ENCODE data around the gene CRYBG1.
"Not testable (repeated sequence)": the region's sequence is repeated elsewhere in the genome, so short reads cannot be mapped to it uniquely, and the experiment has no call there.

The CRYBG1 gene

DNA sequence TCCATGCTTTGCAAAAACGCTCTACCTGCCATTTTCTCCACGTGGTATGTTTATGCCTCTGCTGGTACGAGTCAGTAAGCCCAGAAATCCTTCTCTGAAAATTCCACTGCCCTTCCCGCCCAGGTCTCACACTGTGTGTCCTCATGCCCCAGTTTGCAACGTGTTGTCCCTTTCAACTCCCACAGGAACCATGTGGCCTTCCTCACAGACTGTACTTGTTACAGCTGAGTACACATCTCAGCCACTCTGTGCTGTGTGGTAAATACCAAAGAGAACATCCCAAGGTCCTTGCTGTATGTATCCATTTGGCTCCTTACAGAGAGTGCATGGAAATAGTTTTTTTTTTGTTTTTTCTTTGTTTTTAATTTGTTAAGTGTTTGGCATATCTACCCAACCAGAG, 211.9 kb downstream of the CRYBG1 start:
- DNase-seq (ENCODE audit: insufficient read length, low spot score) (no peak), FAIRE-seq (no peak)
- TF ChIP-seq PAX5 (IDR thresholded peaks at IDR 0.05; ENCODE audit: insufficient read depth, low read length, severe bottlenecking) (no peak), POLR2AphosphoS5 (IDR thresholded peaks at IDR 0.05; ENCODE audit: low read depth, low read length) (no peak), POLR2A (IDR thresholded peaks at IDR 0.05; ENCODE audit: low read depth, low read length) (no peak), POU2F2 (IDR thresholded peaks at IDR 0.05; ENCODE audit: low read depth, low read length) (no peak), SPI1 (IDR thresholded peaks at IDR 0.05; ENCODE audit: low read depth, low read length) (no peak), TAF1 (IDR thresholded peaks at IDR 0.05; ENCODE audit: low read depth, low read length) (no peak)

DNA sequence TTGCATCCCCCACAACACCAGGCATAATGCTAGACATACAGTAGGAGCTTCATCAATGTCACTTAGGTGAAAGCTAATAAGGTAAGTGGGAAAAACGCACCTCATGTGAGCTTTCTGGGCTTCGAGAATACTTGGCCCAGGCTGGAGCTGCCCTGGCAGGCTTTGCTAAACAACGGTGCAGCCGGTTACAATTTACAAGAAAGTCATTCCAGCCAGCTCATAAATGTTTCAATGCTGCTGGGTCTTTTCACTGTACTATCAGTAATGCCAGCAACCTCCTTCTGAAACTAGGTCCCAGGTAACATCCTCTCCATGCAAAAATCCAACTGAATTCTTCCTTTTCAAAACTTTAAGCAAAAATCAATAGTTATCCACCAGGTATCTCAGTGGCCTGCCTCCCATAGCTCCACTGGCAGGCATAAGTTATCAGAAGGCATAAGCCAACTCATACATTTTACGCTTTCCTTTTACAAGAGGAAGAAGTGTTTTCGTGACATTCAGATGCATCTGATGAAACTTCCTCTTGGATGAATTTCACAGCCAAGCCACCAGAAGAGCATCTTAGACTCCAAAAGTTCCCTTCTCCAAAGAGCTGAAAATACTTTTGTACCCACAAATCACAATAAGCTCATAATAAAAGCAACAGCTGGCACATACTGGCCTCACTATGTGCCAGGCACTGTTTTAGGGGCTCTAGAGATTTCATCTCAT, 212.5 kb downstream of the CRYBG1 start:
- TF ChIP-seq TAF1 (IDR thresholded peaks at IDR 0.05; ENCODE audit: low read depth, low read length) (no peak), POU2F2 (IDR thresholded peaks at IDR 0.05; ENCODE audit: low read depth, low read length) (no peak), POLR2A (IDR thresholded peaks at IDR 0.05; ENCODE audit: low read depth, low read length) (no peak), SPI1 (IDR thresholded peaks at IDR 0.05; ENCODE audit: low read depth, low read length) (no peak), PAX5 (IDR thresholded peaks at IDR 0.05; ENCODE audit: insufficient read depth, low read length, severe bottlenecking) (no peak), POLR2AphosphoS5 (IDR thresholded peaks at IDR 0.05; ENCODE audit: low read depth, low read length) (no peak)
- FAIRE-seq (no peak), DNase-seq (ENCODE audit: insufficient read length, low spot score) (no peak)

DNA sequence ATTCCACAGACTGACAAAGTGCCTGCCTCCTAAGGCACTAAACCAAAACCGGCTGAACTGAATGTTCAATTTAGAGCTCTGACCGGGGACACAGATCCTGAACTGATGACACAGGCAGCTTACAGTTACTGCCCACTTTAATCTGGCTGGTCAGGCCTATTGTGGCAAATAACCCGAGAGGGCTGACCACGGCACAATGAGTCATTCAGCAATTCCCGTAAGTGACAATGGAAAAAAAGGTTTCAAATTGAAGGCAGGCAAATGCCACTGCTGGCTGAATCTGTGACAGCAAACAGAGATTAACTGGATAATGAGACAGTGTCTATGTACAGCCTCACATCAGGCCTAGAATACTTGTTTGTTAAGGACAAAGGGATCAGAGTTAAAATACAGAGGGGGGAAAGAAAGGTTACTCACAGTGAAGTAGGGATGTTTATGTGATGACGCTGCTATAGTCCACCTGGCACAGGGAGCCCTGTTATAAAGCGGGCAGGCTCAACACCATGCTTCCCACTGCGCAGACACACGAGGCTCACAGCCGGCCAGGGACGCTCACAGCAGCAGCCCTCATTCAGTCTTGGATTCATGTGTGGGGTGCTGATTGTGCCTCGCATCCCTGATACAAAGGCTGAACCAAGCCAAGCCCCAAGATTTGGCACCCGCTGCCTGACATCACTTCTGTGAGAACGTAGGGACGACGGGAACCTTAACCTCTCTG, 214.4 kb downstream of the CRYBG1 start:
- TF ChIP-seq POU2F2 (IDR thresholded peaks at IDR 0.05; ENCODE audit: low read depth, low read length) (no peak), SPI1 (IDR thresholded peaks at IDR 0.05; ENCODE audit: low read depth, low read length) (no peak), POLR2AphosphoS5 (IDR thresholded peaks at IDR 0.05; ENCODE audit: low read depth, low read length) (no peak), POLR2A (IDR thresholded peaks at IDR 0.05; ENCODE audit: low read depth, low read length) (no peak), TAF1 (IDR thresholded peaks at IDR 0.05; ENCODE audit: low read depth, low read length) (no peak), PAX5 (IDR thresholded peaks at IDR 0.05; ENCODE audit: insufficient read depth, low read length, severe bottlenecking) (no peak)
- no peak for DNase-seq (ENCODE audit: insufficient read length, low spot score)
- FAIRE-seq, result no peak

DNA sequence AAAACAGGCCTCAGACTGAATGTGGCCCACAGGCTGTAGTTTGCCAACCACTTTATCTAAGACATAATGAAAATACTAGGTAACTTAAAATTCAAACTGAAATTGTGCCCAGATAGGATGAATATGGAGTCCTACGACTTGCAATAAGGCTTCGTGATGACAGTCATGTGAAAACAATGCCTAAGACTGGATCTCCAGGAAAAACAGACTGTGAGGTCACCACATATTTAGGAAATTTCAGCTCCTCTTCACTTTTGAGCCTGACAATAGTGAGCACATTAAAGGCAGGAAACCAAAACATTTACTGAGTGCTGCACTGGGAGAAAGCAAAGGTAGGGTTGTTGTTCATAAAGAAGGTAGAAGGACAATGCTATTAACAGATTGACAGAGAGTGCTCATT, 218.8 kb downstream of the CRYBG1 start:
- TF ChIP-seq POU2F2 (IDR thresholded peaks at IDR 0.05; ENCODE audit: low read depth, low read length), result no peak
- TF ChIP-seq POLR2AphosphoS5 (IDR thresholded peaks at IDR 0.05; ENCODE audit: low read depth, low read length), result no peak
- TF ChIP-seq TAF1 (IDR thresholded peaks at IDR 0.05; ENCODE audit: low read depth, low read length), result no peak
- no peak for TF ChIP-seq PAX5 (IDR thresholded peaks at IDR 0.05; ENCODE audit: insufficient read depth, low read length, severe bottlenecking)

DNA sequence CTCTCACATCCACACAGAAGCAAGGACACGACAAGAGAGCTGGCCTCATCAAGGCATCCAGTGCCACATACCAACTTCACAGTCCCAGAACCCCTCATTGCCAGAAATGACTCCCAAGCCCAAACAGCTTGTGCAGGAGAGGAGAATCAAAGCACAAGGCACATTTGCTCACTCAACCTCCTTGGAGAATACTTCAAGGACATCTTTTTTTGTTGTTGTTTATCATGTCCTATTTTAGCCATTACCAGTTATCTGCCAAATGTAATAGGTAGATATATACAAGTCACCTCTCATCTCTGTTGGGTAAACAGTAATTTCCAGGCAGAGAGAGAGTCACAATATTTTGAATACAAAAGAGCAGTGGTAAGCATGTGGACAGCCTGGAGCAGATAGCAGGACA, 221.0 kb downstream of the CRYBG1 start:
- no peak for TF ChIP-seq POLR2AphosphoS5 (IDR thresholded peaks at IDR 0.05; ENCODE audit: low read depth, low read length)
- no peak for TF ChIP-seq POU2F2 (IDR thresholded peaks at IDR 0.05; ENCODE audit: low read depth, low read length)
- TF ChIP-seq POLR2A (IDR thresholded peaks at IDR 0.05; ENCODE audit: low read depth, low read length), result no peak
- TF ChIP-seq TAF1 (IDR thresholded peaks at IDR 0.05; ENCODE audit: low read depth, low read length), result no peak
- TF ChIP-seq PAX5 (IDR thresholded peaks at IDR 0.05; ENCODE audit: insufficient read depth, low read length, severe bottlenecking), result no peak
- TF ChIP-seq SPI1 (IDR thresholded peaks at IDR 0.05; ENCODE audit: low read depth, low read length), result no peak
- FAIRE-seq (no peak), DNase-seq (ENCODE audit: insufficient read length, low spot score) (no peak)

More for the DNA sequence above, 218.8 kb downstream of the CRYBG1 start:
- DNase-seq (ENCODE audit: insufficient read length, low spot score) (no peak), FAIRE-seq (no peak)

DNA sequence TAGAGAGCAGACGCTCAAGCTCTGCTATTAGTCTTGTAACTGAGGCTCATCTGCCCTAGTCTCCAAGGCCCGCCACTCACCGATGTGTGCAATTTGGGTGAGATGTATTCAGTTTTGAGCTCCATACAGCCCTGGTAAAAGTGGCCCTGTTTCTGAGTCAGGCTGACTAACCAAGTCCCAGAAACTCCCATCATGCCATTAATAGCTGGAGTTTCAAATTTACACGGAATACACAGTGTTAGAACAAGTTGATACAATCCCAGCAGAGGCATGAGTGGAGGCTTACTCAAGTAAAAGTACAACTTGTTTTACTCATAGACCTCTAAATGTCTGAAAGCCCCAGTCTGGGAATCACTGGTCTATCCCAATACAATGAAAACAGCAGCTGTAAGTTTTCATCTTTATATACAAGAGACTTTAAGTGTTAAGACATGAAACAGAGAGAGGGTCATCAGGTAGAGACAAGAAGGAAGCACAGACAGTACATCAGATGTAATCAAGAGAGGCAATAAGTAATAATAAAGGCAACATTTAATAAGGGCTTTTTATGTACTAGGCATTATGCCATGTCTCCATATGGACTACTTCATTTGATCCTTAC, 226.4 kb downstream of the CRYBG1 start:
- TF ChIP-seq SPI1 (IDR thresholded peaks at IDR 0.05; ENCODE audit: low read depth, low read length), result no peak
- no peak for TF ChIP-seq PAX5 (IDR thresholded peaks at IDR 0.05; ENCODE audit: insufficient read depth, low read length, severe bottlenecking)
- no peak for TF ChIP-seq POU2F2 (IDR thresholded peaks at IDR 0.05; ENCODE audit: low read depth, low read length)
- no peak for TF ChIP-seq POLR2A (IDR thresholded peaks at IDR 0.05; ENCODE audit: low read depth, low read length)
- TF ChIP-seq POLR2AphosphoS5 (IDR thresholded peaks at IDR 0.05; ENCODE audit: low read depth, low read length), result no peak
- TF ChIP-seq TAF1 (IDR thresholded peaks at IDR 0.05; ENCODE audit: low read depth, low read length), result no peak
- FAIRE-seq (no peak), DNase-seq (ENCODE audit: insufficient read length, low spot score) (no peak)

DNA sequence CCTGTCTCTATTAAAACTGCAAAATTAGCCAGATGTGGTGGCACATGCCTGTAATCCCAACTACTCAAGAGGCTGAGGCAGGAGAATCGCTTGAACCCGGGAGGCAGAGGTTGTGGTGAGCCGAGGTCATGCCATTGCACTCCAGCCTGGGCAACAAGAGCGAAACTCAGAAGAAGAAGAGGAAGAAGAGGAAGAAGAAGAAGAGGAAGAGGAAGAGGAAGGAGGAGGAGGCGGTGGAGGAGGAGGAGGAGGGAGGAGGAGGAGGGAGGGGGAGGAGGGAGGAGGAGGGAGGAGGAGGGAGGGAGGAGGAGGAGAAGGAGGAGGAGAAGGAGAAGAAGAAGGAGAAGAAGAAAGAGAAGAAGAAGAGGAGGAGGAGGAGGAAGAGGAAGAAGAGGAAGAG, 228.4 kb downstream of the CRYBG1 start:
- not testable (repeated sequence) for DNase-seq (ENCODE audit: insufficient read length, low spot score); FAIRE-seq

DNA sequence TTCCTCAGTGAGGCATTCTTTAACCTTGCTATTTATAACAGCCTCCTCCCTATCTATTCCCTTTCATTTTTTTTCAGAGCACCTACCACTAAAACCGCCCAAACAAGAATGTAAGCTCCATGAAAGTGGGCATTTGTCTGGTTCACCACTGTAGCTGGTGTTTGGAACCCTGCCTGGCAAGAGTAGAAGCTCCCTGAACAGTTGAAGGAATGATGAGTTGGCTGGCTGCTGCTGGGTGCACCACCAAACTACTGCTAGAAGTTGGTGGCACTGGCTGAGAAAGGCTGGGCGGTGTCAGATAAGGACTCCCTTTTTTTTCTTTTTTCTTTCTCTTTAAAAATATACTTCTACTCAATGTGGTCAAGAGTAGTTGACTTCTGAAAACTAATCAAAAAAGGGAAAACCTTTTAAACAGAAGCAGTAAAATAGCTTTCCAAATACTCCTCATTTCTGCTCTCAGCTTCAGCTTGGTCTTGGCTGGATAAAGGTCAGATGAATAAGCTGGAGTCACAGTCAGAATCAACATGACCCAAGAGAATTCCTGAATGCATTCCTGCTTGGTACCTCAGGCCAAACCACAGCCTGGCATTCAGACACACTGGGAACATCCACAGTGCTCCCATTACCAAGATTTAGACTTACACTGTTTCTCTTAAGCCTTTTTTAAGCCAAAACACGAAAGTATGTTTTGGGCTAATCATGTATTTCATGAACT, 230.8 kb downstream of the CRYBG1 start:
- DNase-seq (ENCODE audit: insufficient read length, low spot score), result no peak
- no peak for FAIRE-seq
- TF ChIP-seq TAF1 (IDR thresholded peaks at IDR 0.05; ENCODE audit: low read depth, low read length) (no peak), POU2F2 (IDR thresholded peaks at IDR 0.05; ENCODE audit: low read depth, low read length) (no peak), POLR2AphosphoS5 (IDR thresholded peaks at IDR 0.05; ENCODE audit: low read depth, low read length) (no peak), POLR2A (IDR thresholded peaks at IDR 0.05; ENCODE audit: low read depth, low read length) (no peak), PAX5 (IDR thresholded peaks at IDR 0.05; ENCODE audit: insufficient read depth, low read length, severe bottlenecking) (no peak), SPI1 (IDR thresholded peaks at IDR 0.05; ENCODE audit: low read depth, low read length) (no peak)

DNA sequence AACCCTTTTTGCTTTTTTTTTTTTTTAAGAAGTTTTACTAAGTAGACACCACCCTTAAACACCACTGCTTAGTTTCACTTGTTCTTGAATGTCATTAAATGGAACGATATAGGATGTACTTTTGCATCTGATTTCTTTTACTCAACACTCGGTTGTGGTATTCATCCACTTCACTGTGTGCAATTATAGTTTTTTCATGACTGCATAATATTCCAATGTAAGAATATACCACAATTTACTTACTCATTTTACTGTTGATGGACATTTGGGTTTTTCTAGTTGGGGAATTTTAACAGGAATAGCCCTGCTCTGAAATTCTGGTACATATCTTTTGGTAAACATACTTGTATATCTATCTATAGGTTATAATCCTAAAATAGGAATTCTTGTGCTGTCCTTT, 238.9 kb downstream of the CRYBG1 start:
- no peak for DNase-seq (ENCODE audit: insufficient read length, low spot score)
- FAIRE-seq, result no peak
- TF ChIP-seq POLR2A (IDR thresholded peaks at IDR 0.05; ENCODE audit: low read depth, low read length) (no peak), SPI1 (IDR thresholded peaks at IDR 0.05; ENCODE audit: low read depth, low read length) (no peak), POLR2AphosphoS5 (IDR thresholded peaks at IDR 0.05; ENCODE audit: low read depth, low read length) (no peak), PAX5 (IDR thresholded peaks at IDR 0.05; ENCODE audit: insufficient read depth, low read length, severe bottlenecking) (no peak), POU2F2 (IDR thresholded peaks at IDR 0.05; ENCODE audit: low read depth, low read length) (no peak)
